CD4-positive, alpha-beta T cell treated with Interleukin-15 for 4 hours (primary cell): ENCODE measurements around the gene TPSG1.
"Not testable (repeated sequence)": the region's sequence is repeated elsewhere in the genome, so short reads cannot be mapped to it uniquely, and the experiment has no call there.

Experiments used
- DNase-seq: peaks from one replicate; pipeline ENCODE4 v3.0.0-alpha.2; 2020; ENCODE audit warnings: low spot score

The TPSG1 gene

DNA sequence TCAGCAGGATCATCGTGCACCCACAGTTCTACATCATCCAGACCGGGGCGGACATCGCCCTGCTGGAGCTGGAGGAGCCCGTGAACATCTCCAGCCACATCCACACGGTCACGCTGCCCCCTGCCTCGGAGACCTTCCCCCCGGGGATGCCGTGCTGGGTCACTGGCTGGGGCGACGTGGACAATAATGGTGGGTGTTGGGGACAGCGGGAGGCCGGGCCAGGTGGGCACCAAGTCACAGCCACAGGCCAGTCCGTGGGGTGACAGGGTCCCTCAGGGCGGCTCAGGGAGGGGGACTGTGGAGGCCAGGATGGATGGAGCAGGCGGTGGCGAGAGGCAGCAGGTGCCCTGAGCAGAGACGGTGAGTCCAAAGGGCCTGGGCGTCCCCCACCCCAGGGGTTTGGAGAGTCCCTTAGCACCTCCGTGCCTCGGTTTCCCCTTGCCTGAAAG, 31.8 kb upstream of the TPSG1 start:
- DNase-seq = no peak

DNA sequence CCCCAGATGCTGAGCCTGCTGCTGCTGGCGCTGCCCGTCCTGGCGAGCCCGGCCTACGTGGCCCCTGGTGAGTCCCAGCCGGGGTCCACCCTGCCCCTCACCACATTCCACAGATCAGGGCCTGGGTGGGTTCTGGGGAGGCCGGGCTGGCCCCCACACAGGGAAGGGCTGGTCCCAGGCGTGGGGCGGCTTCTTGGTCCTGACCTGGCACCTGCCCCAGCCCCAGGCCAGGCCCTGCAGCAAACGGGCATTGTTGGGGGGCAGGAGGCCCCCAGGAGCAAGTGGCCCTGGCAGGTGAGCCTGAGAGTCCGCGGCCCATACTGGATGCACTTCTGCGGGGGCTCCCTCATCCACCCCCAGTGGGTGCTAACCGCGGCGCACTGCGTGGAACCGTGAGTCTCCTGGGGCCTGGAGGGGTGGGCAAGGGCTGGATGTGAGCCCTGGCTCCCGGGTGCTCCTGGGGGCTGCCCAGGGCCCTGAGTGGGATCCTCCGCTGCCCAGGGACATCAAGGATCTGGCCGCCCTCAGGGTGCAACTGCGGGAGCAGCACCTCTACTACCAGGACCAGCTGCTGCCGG, 31.3 kb upstream of the TPSG1 start:
- not testable (repeated sequence) for DNase-seq

DNA sequence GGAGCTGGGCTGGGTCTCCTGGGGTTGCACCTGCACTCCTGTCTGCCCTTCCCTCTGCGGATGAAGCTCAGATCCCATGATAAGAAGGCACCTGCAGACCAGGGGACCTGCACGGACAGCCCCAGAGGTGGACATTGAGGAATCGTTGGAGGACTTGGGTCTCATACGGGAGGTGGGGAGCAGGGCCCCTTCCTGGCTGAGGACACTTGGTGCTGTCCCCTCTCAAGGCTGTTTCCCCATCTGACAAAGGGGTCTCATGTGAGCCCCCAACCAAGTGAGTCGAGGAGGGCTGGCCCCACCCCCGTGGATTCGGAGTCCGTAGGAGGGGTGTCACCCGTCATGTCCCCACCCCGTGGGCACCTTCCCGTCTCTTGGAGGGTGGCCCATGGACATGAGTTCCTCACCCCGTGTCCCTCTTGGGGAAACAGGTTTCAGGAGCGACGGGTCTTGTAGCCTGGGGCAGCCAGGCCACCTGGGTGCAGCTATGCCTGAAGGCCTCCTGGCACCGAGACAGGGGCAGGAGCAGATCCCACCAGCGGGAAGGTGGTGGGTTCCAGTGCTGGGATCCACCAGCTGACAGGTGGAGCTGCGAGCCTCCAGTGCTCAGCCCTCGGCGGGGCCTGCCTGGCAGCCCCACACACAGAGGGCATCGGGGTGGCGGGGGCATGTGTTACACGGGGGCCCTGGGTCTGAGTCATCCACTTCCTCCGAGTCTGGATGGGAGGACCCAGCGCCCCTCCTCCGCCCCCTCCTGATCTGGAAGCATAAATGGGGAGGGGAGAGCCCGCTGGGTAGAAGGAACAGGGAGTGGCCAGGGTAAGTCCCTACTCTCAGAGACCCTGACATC, 30.4 kb upstream of the TPSG1 start, which contains the start of gene TPSD1:
TPSD1 (plus strand) TSS at position 794 of the 847 bp plus-strand sequence. CDS start 212 bp downstream, outside the sequence.
- DNase-seq = not testable (repeated sequence)

DNA sequence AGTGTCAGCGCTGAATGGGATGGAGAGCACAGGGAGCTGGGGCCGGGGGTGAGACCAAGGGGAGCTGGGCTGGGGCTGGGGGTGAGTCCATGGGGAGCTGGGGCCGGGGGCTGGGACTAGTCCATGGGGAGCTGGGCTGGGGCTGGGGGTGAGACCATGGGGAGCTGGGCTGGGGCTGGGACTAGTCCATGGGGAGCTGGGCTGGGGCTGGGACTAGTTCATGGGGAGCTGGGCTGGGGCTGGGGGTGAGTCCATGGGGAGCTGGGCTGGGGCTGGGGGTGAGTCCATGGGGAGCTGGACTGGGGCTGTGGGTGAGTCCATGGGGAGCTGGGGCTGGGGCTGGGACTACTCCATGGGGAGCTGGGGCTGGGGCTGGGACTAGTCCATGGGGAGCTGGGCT, 29.8 kb upstream of the TPSG1 start:
- DNase-seq = not testable (repeated sequence)

DNA sequence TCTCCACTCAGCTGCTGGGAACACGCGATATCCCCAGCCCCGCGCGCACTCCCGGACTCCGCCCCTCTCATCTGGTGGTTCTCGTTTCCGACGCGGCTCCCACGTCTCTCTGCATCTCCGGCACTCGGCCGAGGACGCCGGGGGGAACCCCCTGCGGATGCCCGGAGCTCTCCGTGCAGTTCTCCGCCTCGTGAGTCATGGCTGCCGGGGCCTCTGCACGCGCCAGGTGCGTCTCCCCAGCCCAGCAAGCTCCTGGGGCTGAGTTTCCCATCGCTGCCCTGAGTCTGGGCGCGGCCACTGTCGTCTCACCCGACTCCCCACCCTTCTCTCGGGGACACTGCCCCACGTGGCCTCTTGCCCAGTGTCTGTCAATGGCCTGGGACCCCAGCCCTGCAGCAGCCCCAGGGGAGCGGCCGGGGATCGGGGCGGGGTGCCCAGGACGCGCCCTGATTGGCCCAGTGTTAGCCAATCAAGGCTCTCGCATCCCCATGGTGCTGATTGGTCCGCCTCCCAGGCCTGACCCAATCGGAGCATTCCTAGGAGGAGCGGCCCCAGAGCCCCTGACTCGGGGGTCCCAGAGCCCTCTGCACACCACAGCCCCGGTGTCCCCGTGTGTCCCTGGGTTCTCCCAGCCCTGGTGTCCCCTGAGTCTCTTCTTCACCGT, 28.8 kb upstream of the TPSG1 start:
- not testable (repeated sequence) for DNase-seq

DNA sequence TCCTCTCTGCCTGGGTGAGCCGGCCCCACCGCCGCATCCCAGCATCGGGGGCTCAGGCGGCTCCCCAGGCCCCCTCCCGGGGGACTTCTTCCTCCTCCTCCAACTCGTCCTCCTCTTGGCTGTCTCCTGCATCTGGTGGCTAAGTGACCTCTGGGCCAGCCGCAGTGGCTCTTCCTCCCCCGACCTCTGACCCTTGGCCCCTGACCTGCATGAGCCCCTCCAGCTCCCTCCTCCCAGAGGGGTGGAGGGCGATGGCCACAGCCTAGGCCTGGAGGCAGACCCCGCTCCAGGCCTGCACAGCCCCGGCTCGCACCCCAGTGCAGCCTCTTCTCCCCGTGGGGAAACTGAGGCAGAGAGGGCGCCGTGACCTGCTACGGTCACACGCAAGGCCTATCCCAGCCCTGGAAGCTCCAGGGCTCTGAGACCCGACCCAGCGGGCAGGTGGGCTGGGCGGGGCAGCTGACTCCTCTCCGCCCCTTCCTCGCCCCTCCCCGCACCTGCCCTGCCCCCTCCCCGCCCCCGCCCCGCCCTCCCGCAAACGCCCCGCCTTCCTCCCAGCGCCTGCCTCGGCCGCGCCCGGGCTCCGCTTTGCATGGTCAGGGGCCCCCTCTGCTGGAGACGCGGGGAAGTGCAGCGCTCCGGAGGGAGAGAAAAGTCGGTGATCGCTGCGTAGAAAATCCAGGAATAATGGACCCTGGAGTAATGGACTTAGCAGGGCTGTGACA, 24.1 kb upstream of the TPSG1 start:
- DNase-seq = not testable (repeated sequence)

DNA sequence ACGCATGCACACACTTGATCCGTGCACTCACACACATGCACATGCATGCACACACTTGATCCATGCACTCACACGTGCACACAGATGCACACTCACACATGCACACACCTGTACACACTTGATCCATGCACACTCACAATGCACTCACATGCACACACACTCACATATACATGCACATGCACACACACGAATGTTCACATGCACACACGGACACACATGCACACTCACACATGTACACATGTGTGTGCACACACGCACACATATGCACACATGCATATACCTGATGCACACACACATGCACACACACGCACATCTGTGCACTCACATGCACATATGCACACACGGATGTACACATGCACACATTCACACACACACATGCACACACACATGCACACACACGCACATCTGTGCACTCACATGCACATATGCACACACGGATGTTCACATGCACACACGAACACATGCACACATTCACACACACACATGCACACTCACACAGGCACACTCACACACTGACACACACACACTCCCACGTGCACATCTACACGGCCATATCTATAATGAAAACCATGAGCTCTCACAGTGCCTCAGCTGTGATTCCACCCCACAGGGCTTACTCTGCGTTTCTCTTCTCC, 23.0 kb upstream of the TPSG1 start:
- DNase-seq = not testable (repeated sequence)

DNA sequence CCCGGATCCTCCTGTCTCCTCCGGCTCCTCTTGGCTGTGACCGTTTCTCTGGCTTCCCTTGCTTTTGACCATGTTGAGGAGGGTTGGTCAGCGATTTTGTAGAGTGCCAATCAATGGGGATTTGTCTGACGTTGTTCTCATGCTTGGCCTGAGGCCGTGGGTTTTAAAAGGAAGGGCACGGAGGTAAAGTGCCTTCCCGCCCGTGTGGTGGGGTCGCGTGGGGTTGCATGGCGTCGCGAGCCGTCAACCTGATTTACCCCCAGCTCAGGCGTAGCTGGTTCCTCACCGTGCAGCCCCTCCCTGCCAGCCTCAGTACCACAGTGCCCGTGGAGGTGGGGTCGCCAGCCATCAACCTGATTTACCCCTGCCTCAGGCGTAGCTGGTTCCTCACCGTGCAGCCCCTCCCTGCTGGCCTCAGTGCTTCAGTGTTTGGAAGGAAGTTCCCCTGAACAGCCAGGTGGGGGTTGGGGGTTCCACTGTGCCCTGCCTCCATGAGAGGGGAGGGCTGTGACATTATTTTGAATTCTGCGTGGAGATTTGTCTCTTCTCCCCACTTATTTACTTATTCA, 20.5 kb upstream of the TPSG1 start:
- no peak for DNase-seq

DNA sequence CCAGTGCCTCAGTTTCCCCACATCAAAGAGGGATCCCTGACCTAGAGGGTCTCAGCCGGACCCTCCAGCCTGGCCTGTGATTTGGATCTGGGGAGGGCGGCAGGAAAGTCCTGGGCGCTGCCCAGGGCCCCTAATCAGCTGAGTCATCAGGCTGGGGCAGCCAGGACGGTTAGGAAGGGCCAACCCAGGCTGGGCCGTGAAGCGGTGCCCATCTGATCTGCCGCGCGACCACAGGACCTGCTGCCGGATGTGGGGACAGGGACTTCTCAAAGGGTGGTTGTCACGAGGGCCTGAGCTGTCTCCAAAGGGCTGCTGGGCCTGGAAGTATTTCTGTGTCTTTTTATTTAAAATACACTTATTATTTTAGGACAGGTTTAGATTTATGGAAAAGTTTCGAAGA, 19.8 kb upstream of the TPSG1 start:
- DNase-seq = no peak

DNA sequence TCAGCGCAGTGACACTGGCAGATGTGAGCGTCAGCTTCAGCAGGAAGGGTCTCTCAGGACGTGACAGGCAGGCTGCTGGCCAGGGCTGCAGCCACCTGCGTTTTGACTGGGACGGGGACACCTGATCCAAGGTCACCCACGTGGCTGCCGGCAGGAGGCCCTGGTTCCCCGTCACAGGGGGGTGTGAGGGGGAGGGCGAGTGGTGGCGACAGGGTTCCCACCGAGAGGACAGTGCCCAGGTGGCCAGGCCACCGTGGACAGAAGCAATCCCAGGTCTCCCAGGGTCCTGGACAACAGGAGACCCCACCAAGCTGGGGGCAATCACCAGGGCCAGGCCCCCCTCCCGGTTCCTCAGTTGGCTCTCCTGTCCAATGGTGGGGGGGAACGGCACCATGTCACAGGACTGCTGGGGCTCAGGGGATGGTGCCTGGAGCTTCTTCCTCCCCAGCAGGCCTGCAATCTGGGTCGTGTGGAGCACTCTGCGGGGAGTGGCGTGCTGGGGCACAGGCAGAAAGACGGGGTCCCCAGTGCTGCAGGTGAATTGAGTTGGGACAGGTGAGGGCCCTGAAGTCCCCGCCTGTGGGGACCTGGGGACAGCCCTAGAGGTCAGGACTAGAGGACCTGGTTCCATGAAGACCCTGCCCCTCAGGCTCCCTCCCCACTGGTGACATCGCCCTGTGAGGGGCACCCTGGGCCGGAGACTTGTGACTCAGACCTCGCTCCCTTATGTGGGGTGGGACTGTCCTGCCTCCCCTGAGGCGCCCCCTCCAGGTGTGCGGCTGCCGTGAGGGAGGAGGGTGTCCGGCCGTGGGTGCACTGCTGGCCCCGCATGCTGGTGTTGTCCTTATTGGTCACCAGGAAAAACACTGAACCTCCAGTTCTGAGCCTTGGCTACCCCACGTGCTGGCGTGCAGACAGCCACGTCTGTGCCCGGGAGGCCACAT, 19.1 kb upstream of the TPSG1 start:
- not testable (repeated sequence) for DNase-seq

DNA sequence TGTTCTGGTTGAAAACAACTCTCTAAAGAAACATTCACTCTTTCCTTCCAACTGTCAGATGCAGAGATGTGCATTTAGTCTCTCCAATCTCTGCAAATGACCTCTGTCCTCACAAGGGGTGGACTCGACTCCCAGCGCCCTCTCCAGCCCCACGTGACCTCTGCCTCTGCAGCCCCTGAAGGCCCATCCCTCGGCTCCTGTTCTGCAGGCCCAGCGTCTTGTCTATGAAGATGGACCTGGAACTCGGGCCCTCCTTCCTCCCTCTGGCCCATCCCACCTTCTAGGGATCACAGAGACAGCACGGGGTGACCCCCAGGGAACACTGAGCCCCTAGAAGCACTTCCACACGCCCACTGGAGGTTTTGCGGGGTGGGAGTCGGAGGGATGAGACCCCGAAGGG, 18.3 kb upstream of the TPSG1 start:
- DNase-seq = not testable (repeated sequence)

DNA sequence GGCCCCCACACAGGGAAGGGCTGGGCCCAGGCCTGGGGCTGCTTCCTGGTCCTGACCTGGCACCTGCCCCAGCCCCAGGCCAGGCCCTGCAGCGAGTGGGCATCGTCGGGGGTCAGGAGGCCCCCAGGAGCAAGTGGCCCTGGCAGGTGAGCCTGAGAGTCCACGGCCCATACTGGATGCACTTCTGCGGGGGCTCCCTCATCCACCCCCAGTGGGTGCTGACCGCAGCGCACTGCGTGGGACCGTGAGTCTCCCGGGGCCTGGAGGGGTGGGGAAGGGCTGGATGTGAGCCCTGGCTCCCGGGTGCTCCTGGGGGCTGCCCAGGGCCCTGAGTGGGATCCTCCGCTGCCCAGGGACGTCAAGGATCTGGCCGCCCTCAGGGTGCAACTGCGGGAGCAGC, 16.0 kb upstream of the TPSG1 start:
- DNase-seq = not testable (repeated sequence)

DNA sequence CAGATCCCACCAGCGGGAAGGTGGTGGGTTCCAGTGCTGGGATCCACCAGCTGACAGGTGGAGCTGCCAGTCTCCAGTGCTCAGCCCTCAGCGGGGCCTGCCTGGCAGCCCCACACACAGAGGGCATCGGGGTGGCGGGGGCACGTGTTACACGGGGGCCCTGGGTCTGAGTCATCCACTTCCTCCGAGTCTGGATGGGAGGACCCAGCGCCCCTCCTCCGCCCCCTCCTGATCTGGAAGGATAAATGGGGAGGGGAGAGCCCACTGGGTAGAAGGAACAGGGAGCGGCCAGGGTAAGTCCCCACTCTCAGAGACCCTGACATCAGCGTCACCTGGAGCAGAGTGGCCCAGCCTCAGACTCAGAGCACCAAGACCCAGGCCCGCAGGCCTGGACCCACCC, 15.4 kb upstream of the TPSG1 start, which contains the start of gene TPSAB1:
TPSAB1 (plus strand) TSS at position 270 of the 400 bp plus-strand sequence. CDS start 234 bp downstream, outside the sequence.
- not testable (repeated sequence) for DNase-seq

DNA sequence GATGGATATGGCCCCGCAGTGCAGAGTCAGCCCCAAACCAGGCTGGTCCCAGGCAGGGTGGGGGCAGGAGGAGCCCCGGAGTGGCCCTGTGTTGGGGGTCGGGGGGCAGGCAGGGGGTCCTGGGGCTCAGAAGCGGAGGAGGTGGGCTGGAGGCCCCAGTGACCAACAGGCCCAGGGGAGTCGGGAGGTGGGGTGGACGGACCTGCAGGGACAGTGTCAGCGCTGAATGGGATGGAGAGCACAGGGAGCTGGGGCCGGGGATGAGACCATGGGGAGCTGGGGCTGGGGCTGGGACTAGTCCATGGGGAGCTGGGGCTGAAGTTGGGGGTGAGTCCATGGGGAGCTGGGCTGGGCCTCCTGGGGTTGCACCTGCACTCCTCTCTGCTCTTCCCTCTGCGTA, 14.5 kb upstream of the TPSG1 start:
- DNase-seq = not testable (repeated sequence)

DNA sequence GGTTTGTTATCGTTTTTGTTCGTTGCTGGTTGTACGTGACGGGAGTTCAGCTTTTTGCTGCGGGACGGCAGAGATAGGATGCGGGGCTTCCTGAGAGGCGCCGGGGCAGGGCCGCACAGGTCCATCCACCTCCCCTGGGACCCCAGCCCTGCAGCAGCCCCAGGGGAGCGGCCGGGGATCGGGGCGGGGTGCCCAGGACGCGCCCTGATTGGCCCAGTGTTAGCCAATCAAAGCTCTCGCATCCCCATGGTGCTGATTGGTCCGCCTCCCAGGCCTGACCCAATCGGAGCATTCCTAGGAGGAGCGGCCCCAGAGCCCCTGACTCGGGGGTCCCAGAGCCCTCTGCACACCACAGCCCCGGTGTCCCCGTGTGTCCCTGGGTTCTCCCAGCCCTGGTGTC, 13.8 kb upstream of the TPSG1 start:
- not testable (repeated sequence) for DNase-seq

DNA sequence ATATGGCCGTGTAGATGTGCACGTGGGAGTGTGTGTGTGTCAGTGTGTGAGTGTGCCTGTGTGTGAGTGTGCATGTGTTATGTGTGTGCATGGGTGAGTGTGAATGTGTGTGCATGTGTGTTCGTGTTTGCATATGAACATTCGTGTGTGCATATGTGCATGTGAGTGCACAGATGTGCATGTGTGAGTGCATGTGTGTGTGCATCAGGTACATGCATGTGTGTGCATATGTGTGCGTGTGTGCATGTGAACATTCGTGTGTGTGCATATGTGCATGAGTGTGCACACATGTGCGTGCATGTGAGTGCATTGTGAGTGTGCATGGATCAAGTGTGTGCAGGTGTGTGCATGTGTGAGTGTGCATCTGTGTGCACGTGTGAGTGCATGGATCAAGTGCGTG, 12.9 kb upstream of the TPSG1 start:
- no peak for DNase-seq

DNA sequence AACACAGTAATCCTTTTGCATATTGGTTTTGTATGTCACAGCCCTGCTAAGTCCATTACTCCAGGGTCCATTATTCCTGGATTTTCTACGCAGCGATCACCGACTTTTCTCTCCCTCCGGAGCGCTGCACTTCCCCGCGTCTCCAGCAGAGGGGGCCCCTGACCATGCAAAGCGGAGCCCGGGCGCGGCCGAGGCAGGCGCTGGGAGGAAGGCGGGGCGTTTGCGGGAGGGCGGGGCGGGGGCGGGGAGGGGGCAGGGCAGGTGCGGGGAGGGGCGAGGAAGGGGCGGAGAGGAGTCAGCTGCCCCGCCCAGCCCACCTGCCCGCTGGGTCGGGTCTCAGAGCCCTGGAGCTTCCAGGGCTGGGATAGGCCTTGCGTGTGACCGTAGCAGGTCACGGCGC, 11.6 kb upstream of the TPSG1 start:
- not testable (repeated sequence) for DNase-seq

DNA sequence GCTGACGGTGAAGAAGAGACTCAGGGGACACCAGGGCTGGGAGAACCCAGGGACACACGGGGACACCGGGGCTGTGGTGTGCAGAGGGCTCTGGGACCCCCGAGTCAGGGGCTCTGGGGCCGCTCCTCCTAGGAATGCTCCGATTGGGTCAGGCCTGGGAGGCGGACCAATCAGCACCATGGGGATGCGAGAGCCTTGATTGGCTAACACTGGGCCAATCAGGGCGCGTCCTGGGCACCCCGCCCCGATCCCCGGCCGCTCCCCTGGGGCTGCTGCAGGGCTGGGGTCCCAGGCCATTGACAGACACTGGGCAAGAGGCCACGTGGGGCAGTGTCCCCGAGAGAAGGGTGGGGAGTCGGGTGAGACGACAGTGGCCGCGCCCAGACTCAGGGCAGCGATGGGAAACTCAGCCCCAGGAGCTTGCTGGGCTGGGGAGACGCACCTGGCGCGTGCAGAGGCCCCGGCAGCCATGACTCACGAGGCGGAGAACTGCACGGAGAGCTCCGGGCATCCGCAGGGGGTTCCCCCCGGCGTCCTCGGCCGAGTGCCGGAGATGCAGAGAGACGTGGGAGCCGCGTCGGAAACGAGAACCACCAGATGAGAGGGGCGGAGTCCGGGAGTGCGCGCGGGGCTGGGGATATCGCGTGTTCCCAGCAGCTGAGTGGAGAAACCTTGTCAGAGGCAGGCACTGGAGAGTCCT, 7.1 kb upstream of the TPSG1 start:
- not testable (repeated sequence) for DNase-seq

DNA sequence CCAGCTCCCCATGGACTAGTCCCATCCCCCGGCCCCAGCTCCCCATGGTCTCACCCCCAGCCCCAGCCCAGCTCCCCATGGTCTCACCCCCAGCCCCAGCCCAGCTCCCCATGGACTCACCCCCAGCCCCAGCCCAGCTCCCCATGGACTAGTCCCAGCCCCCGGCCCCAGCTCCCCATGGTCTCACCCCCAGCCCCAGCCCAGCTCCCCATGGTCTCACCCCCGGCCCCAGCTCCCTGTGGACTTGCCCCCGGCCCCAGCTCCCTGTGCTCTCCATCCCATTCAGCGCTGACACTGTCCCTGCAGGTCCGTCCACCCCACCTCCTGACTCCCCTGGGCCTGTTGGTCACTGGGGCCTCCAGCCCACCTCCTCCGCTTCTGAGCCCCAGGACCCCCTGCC, 6.2 kb upstream of the TPSG1 start:
- DNase-seq = not testable (repeated sequence)
